ENCODE data around the gene PSAT1. TPM values are rescaled to one million over a fixed set of nuclear protein-coding genes. Genes with fewer than 3 reads are reported as not detected.

Gene PSAT1
- total RNA-seq, 1 experiment from 2014 or later = 69.5 TPM

DNA sequence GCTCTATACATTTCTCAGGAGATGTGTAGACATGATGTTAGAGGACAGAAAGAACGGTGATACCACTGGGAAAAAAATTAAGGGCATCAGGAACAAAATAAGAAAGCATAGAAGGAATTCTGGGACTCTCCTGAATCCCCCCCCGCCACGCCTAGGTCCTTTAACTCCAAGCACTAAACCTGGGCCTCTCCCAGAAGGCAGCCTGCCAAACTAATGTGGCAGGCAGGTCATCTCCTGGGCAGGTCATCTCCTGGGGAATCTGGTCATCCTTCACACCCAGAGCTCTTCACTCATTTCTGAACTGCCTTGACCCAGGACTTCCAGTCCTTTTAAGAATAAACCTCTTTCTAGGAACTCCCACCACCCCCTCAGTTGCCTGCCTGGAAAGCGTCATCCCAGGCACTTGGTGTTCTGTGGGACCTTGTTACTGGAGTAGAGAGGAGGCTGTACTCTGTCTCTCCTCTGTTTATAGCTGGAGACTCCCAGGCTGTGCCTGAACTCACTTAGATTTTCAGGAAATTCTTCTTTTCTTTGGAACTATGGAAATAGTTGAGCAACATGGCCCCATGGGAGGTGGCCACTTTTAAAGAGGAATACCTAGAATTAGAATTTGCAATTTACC lies 24.1 kb downstream of the PSAT1 start:
- Mint-ChIP-seq H3K4me1 (ENCODE audit: low read depth, unreplicated experiment) (no peaks in the 10 kb centered on the region), H3K27me3 (ENCODE audit: unreplicated experiment) (no peaks in the 10 kb centered on the region), H3K4me3 (ENCODE audit: low read depth, unreplicated experiment) (no peak overlapping the region), H3K36me3 (ENCODE audit: insufficient read depth, unreplicated experiment) (peaks cover 65% of the 10 kb centered on the region), H3K27ac (ENCODE audit: unreplicated experiment) (no peak overlapping the region), H3K9me3 (ENCODE audit: low read depth, unreplicated experiment) (no peaks in the 10 kb centered on the region)
- no TSS peak for BruUV-seq (replicated peaks)
- no peak for DNase-seq
- intact Hi-C loops (cut with micrococcal nuclease; ENCODE audit: unreplicated experiment) = no loop called here
- TF ChIP-seq, protein P1, sequence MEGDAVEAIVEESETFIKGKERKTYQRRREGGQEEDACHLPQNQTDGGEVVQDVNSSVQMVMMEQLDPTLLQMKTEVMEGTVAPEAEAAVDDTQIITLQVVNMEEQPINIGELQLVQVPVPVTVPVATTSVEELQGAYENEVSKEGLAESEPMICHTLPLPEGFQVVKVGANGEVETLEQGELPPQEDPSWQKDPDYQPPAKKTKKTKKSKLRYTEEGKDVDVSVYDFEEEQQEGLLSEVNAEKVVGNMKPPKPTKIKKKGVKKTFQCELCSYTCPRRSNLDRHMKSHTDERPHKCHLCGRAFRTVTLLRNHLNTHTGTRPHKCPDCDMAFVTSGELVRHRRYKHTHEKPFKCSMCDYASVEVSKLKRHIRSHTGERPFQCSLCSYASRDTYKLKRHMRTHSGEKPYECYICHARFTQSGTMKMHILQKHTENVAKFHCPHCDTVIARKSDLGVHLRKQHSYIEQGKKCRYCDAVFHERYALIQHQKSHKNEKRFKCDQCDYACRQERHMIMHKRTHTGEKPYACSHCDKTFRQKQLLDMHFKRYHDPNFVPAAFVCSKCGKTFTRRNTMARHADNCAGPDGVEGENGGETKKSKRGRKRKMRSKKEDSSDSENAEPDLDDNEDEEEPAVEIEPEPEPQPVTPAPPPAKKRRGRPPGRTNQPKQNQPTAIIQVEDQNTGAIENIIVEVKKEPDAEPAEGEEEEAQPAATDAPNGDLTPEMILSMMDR (IDR thresholded peaks at IDR 0.05; ENCODE audit: unreplicated experiment) = no peak
- CTCF ChIA-PET = no interaction called here

DNA sequence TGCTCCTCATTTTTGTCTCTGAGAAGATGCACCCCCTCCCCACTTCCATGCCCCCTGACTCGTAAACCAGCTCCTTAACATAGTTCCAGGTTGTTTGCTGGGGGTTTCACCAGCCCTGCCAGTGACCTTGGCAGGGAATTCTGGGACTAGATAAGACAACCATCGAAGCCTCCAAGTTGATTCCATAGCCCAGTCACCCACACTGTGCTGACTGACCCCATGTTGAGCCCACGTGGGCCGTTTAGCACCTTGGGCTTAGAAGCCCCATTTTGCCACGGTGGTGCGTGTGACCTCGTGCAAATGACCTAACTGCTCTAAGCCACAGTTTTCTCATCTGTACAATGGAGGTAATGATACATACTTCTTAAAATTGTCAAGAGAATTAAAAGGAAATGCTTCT lies 24.6 kb downstream of the PSAT1 start:
- Mint-ChIP-seq H3K4me1 (ENCODE audit: low read depth, unreplicated experiment) (no peaks in the 10 kb centered on the region), H3K27ac (ENCODE audit: unreplicated experiment) (no peak overlapping the region), H3K9me3 (ENCODE audit: low read depth, unreplicated experiment) (no peaks in the 10 kb centered on the region), H3K4me3 (ENCODE audit: low read depth, unreplicated experiment) (no peak overlapping the region), H3K36me3 (ENCODE audit: insufficient read depth, unreplicated experiment) (peaks cover 65% of the 10 kb centered on the region), H3K27me3 (ENCODE audit: unreplicated experiment) (no peaks in the 10 kb centered on the region)
- no TSS peak for BruUV-seq (replicated peaks)
- TF ChIP-seq, protein P1 (IDR thresholded peaks at IDR 0.05; ENCODE audit: unreplicated experiment) = no peak
- intact Hi-C loops (cut with micrococcal nuclease; ENCODE audit: unreplicated experiment) = no loop called here
- CTCF ChIA-PET = no interaction called here
- no peak for DNase-seq

DNA sequence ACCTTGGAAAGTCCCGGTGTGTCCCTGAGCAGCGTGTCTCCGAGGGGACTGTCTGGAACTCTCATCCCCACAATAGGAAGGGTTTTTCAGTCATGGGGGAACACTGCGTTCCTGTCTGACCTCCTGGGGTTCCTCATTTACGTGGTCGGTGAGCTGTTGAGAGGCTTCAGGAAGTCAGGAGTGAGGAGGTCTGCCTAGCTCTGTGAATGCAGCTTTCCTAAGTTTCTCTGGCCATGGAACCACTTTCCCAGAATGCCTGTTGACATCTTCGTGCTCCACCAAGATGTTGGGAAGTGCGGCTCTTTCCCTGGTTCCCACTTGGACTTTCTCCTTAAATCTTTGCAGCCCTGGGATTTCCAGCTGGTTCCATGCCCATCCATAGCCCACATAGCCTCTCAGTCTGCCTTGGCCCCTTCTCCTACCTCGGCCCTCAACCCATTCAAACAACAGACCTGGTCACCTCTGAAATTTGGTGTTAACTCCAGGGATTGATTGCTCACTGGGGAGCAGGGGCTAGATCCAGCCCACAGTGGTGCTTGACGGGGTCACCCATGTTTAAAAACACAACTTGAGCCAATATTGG lies 27.2 kb downstream of the PSAT1 start:
- no TSS peak for BruUV-seq (replicated peaks)
- no peaks in the 10 kb centered on the region for H3K27me3 Mint-ChIP-seq (ENCODE audit: unreplicated experiment)
- intact Hi-C loops (cut with micrococcal nuclease; ENCODE audit: unreplicated experiment) = no loop called here
- TF ChIP-seq, protein P1 (IDR thresholded peaks at IDR 0.05; ENCODE audit: unreplicated experiment) = no peak
- CTCF ChIA-PET = no interaction called here
- no peak overlapping the region for H3K4me3 Mint-ChIP-seq (ENCODE audit: low read depth, unreplicated experiment)
- no peaks in the 10 kb centered on the region for H3K4me1 Mint-ChIP-seq (ENCODE audit: low read depth, unreplicated experiment)
- no peak for DNase-seq
- no peak overlapping the region for H3K27ac Mint-ChIP-seq (ENCODE audit: unreplicated experiment)
- peaks cover 52% of the 10 kb centered on the region for H3K36me3 Mint-ChIP-seq (ENCODE audit: insufficient read depth, unreplicated experiment)
- no peaks in the 10 kb centered on the region for H3K9me3 Mint-ChIP-seq (ENCODE audit: low read depth, unreplicated experiment)

DNA sequence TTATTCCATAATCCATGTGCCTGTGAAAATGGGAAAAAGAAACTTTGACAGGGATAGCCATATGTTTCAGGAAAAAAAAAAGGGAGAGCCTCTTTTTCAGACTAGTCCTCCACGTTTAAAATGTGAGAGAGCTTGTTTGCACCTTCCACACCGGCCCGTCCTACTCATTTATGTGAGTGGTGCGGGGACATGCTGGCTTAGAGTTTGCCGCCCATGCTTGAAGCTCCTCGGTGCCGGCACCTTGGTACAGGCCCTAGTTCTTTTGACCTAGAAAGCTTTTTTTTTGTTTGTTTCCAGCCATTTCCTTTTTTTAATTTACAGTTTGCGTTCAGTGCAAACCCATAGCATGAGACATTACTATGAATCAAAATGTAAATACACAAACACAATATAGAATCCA lies 27.8 kb downstream of the PSAT1 start:
- Mint-ChIP-seq H3K4me3 (ENCODE audit: low read depth, unreplicated experiment) (no peak overlapping the region), H3K27me3 (ENCODE audit: unreplicated experiment) (no peaks in the 10 kb centered on the region), H3K36me3 (ENCODE audit: insufficient read depth, unreplicated experiment) (peaks cover 53% of the 10 kb centered on the region), H3K4me1 (ENCODE audit: low read depth, unreplicated experiment) (no peaks in the 10 kb centered on the region), H3K27ac (ENCODE audit: unreplicated experiment) (no peak overlapping the region), H3K9me3 (ENCODE audit: low read depth, unreplicated experiment) (no peaks in the 10 kb centered on the region)
- no peak for DNase-seq
- CTCF ChIA-PET = no interaction called here
- TF ChIP-seq, protein P1 (IDR thresholded peaks at IDR 0.05; ENCODE audit: unreplicated experiment) = no peak
- intact Hi-C loops (cut with micrococcal nuclease; ENCODE audit: unreplicated experiment) = no loop called here
- BruUV-seq (replicated peaks) = no TSS peak

Data from Calu3 (cell line).